Breast epithelium (tissue), 3 donors: ENCODE results near the gene TMEM151B.

ENCODE experiments used
- POLR2A ChIP-seq: fragments of 450-650 bp; IDR thresholded peaks from one replicate; pipeline ENCODE4 v1.6.1; 2016; ENCODE audit warnings: antibody characterized with exemption, mild to moderate bottlenecking, moderate library complexity
- TF ChIP-seq, protein P1 (sequence below), 3 donors: fragments of 450-650 bp; IDR thresholded peaks; one replicate each; pipeline ENCODE4 v1.5.1; 2016 to 2017; ENCODE audit warnings: antibody characterized with exemption in 3 of 3, mild to moderate bottlenecking in 3 of 3, moderate library complexity in 3 of 3

- TF ChIP-seq, protein P1, sequence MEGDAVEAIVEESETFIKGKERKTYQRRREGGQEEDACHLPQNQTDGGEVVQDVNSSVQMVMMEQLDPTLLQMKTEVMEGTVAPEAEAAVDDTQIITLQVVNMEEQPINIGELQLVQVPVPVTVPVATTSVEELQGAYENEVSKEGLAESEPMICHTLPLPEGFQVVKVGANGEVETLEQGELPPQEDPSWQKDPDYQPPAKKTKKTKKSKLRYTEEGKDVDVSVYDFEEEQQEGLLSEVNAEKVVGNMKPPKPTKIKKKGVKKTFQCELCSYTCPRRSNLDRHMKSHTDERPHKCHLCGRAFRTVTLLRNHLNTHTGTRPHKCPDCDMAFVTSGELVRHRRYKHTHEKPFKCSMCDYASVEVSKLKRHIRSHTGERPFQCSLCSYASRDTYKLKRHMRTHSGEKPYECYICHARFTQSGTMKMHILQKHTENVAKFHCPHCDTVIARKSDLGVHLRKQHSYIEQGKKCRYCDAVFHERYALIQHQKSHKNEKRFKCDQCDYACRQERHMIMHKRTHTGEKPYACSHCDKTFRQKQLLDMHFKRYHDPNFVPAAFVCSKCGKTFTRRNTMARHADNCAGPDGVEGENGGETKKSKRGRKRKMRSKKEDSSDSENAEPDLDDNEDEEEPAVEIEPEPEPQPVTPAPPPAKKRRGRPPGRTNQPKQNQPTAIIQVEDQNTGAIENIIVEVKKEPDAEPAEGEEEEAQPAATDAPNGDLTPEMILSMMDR (IDR thresholded peaks at IDR 0.05) = no peak
- TF ChIP-seq POLR2A = no peak
Observed at GRCh38 chr6:44272999-44273566, 2.8 kb downstream of the TMEM151B start.
